Heart left ventricle (tissue), 16 donors: ENCODE data around the gene KCNQ2. TPM values are rescaled to one million over a fixed set of nuclear protein-coding genes. Genes with fewer than 3 reads are reported as not detected.

Experiments used
- ATAC-seq, 4 donors: fragments of 200-7000 bp; cut with Tn5 transposase; one replicate each; pipeline ENCODE4 v1.9.1; 2020 to 2022; ENCODE audit warnings: moderate library complexity in 4 of 4, mild to moderate bottlenecking in 3 of 4, moderate number of reproducible peaks in 1 of 4
- DNase-seq, 5 donors: peaks; one replicate each; pipeline ENCODE4 v3.0.0-alpha.2; 2020
- H3K27ac ChIP-seq, 12 donors: fragments of 200-600 bp; sonication (generic) in 4 of 12; one replicate each; pipeline versions ENCODE4 v1.5.0 to v1.8.0; 2016 to 2022; ENCODE audit warnings: mild to moderate bottlenecking in 2 of 12
- H3K27me3 ChIP-seq, 9 donors: fragments of 200-600 bp; sonication (generic) in 2 of 9; one replicate each; pipeline versions ENCODE4 v1.5.1 to v1.8.0; 2016 to 2022; ENCODE audit warnings: mild to moderate bottlenecking in 3 of 9
- H3K36me3 ChIP-seq, 9 donors: fragments of 200-600 bp; sonication (generic) in 2 of 9; one replicate each; pipeline versions ENCODE4 v1.5.0 to v1.8.0; 2018 to 2022; ENCODE audit warnings: mild to moderate bottlenecking in 2 of 9
- H3K4me1 ChIP-seq, 12 donors: fragments of 200-600 bp; sonication (generic) in 4 of 12; one replicate each; pipeline versions ENCODE4 v1.5.0 to v1.8.0; 2016 to 2022; ENCODE audit warnings: mild to moderate bottlenecking in 3 of 12
- H3K4me3 ChIP-seq, 12 donors: fragments of 200-600 bp; sonication (generic) in 4 of 12; one replicate each; pipeline versions ENCODE4 v1.5.0 to v1.8.0; 2017 to 2022; ENCODE audit warnings: mild to moderate bottlenecking in 9 of 12, moderate library complexity in 4 of 12
- H3K9me3 ChIP-seq, 12 donors: fragments of 200-600 bp; sonication (generic) in 4 of 12; one replicate each; pipeline versions ENCODE4 v1.5.0 to v1.8.0; 2016 to 2022; ENCODE audit warnings: mild to moderate bottlenecking in 1 of 12
- CTCF ChIP-seq, 12 donors: fragments of 200-600 bp; sonication (generic) in 4 of 12; IDR thresholded peaks; one replicate each; pipeline versions ENCODE4 v1.5.0 to v1.8.0; 2018 to 2022; ENCODE audit warnings: antibody characterized with exemption in 12 of 12, mild to moderate bottlenecking in 5 of 12
- POLR2A ChIP-seq, 2 donors: fragments of 450-650 bp; IDR thresholded peaks; one replicate each; pipeline ENCODE4 v1.6.1; 2017; ENCODE audit warnings: antibody characterized with exemption in 2 of 2, mild to moderate bottlenecking in 2 of 2, moderate library complexity in 2 of 2
- WGBS, 4 donors: extraction: QIAGEN DNeasy Blood & Tissue Kit in 2 of 4; methylation state at CpG; one replicate each; pipeline versions ENCODE4 v1.1.5 to v1.1.7; 2013 to 2018; 5-methylcytosine and 5-hydroxymethylcytosine counted together
- intact Hi-C, 10 donors: fragments of 100-400 bp; cut with DNase I; formaldehyde crosslinking; loops; one replicate each; pipeline versions ENCODE4 v1.11.1 to v1.14.2; 2022
- polyA plus RNA-seq, 2 donors: library from polyadenylated mRNA; stranded (reverse); fragments of 200-250 nt; gene quantifications; one replicate each; pipeline ENCODE4 v1.2.3, GENCODE V29; 2013
- total RNA-seq, 9 donors: library from RNA; depleted of rRNA in 2 of 9; stranded (reverse); fragments of >200 nt in 2 of 9; fragmentation: NEBNext Ultra II Directional in 3 of 9; extraction: Animal tissue kit (Norgen Biotek cat#: 25700) in 3 of 9; gene quantifications; one replicate each; pipeline versions ENCODE4 v1.1.0 to v1.2.4, GENCODE V29; 2016 to 2023
- donor health status: ischemic (EF 13 %, LVEDD 7.1; RV severe dilation, severe dysfunction).
- donor health status: healthy with polysubstance abuse.
- donor health status: DM: no; HTN: yes; CAD: no.
- donor health status: DM: no; HTN: no; CAD: no.
- donor health status: ischemic (EF 25% LVEDD 6.9; RV normal size, moderate dysfunction).
- donor health status: ischemic (EF 25% LVEDD 5.7; RV mildly dilated, moderate dysfunction).
- donor health status: healthy.
- donor health status: DM: yes; HTN: yes; CAD: no.
- donor health status: ischemic (EF 35%, LVEDD 5.7; RV mildly dilated, moderate dysfunction).
- donor health status: nonischemic (EF 11% LVEDD 7.7; RV severe dilation, severe dysfunction).
- donor health status: DM: yes; HTN: yes; CAD: no.
- donor health status: PGD.
- donor health status: ischemic (EF 29% LVEDD 5.4; RV normal size, mild dysfunction).
- donor health status: nonischemic (EF 23%, LVEDD 6.1; RV moderate dilation, normal function).

KCNQ2 gene
- total and polyA plus RNA-seq, 11 donors = 0.06 to 2.6 (median 0.65) TPM; not detected in 7

GRCh38 chr20:63497138-63497945, 24.9 kb upstream of the KCNQ2 start:
- TF ChIP-seq CTCF (IDR thresholded peaks at IDR 0.05) (no peak), POLR2A (IDR thresholded peaks at IDR 0.05) (no peak)
- Histone ChIP-seq H3K27ac (peak overlapping the region; percentile 79 to 100 (median 92)), H3K4me1 (peaks cover 2 to 66% (median 30%) of the 10 kb centered on the region in 12 donors), H3K4me3 (peak overlapping the region; percentile 44 to 92 (median 64)), H3K27me3 (peaks cover 0 to 36% (median 18%) of the 10 kb centered on the region in 9 donors), H3K36me3 (peaks cover 0 to 36% (median 0%) of the 10 kb centered on the region in 9 donors), H3K9me3 (no peaks in the 10 kb centered on the region)
- intact Hi-C loops = loop anchor here in 5 of 10 donors (1.0 to 5.0 kb wide), 4 partner anchors 21 to 475 kb away; partner anchors contain the start of gene PPDPF (in 2 of the 5)
- whole genome bisulfite sequencing, 4 donors = 47 to 57% (median 49%) methylated on average over 10 to 20 of the region's 20 CpGs
- ATAC-seq = peak; percentile 29 to 71 (median 56)
- peak in 4 of 5 donors; percentile 46 to 78 (median 68) for DNase-seq

GRCh38 chr20:63496596-63497120, 24.2 kb upstream of the KCNQ2 start:
- Histone ChIP-seq H3K27me3 (peaks cover 0 to 36% (median 18%) of the 10 kb centered on the region in 9 donors), H3K36me3 (peaks cover 0 to 36% (median 0%) of the 10 kb centered on the region in 9 donors), H3K9me3 (no peaks in the 10 kb centered on the region), H3K4me1 (peaks cover 2 to 59% (median 29%) of the 10 kb centered on the region in 12 donors), H3K4me3 (peak overlapping the region; percentile 15 to 92 (median 64)), H3K27ac (peak overlapping the region in 10 of 12 donors; percentile 37 to 100 (median 94))
- intact Hi-C loops = loop anchor here in 7 of 10 donors (1.0 to 5.0 kb wide), 6 partner anchors 22 to 476 kb away; partner anchors contain the start of gene PPDPF (in 4 of the 7)
- TF ChIP-seq CTCF (IDR thresholded peaks at IDR 0.05) (no peak), POLR2A (IDR thresholded peaks at IDR 0.05) (no peak)
- 38 to 59% (median 50%) methylated on average over 10 to 16 of the region's 16 CpGs for WGBS, 4 donors
- ATAC-seq (no peak), DNase-seq (peak in 1 of 5 donors; percentile 52)

GRCh38 chr20:63495741-63496595, 23.5 kb upstream of the KCNQ2 start:
- 22 to 46% (median 26%) methylated on average over 24 to 48 of the region's 48 CpGs for WGBS, 4 donors

More at GRCh38 chr20:63495741-63496595, 23.5 kb upstream of the KCNQ2 start:
- H3K9me3 ChIP-seq = no peaks in the 10 kb centered on the region
- ATAC-seq (peak; percentile 15 to 44 (median 32)), DNase-seq (peak; percentile 66 to 88 (median 76))
- peaks cover 0 to 39% (median 18%) of the 10 kb centered on the region in 9 donors for H3K27me3 ChIP-seq
- H3K27ac ChIP-seq = peak overlapping the region in 10 of 12 donors; percentile 37 to 100 (median 94)
- intact Hi-C loops = loop anchor here in 6 of 10 donors (1.0 to 5.0 kb wide), 5 partner anchors 23 to 476 kb away; partner anchors contain the start of gene PPDPF (in 4 of the 6)
- TF ChIP-seq POLR2A (IDR thresholded peaks at IDR 0.05) (no peak), CTCF (IDR thresholded peaks at IDR 0.05) (peak; percentile 89 to 98 (median 96))
- H3K36me3 ChIP-seq = peaks cover 0 to 41% (median 0%) of the 10 kb centered on the region in 9 donors
- peaks cover 2 to 56% (median 26%) of the 10 kb centered on the region in 12 donors for H3K4me1 ChIP-seq
- peak overlapping the region; percentile 15 to 92 (median 64) for H3K4me3 ChIP-seq
